IMR-90 (cell line): Measurements from ENCODE around the gene UBAC1. TPM values are rescaled to one million over a fixed set of nuclear protein-coding genes. Genes with fewer than 3 reads are reported as not detected.

Source experiments
- polyA plus RNA-seq, 3 experiments: library from polyadenylated mRNA; depleted of rRNA; stranded (reverse); fragments of >200 nt; gene quantifications; 2 replicates each; pipeline ENCODE4 v1.2.3, GENCODE V29; 2012; ENCODE audit warnings: low replicate concordance in 1 of 3
- total RNA-seq: library from RNA; depleted of rRNA; stranded (reverse); fragments of >200 nt; gene quantifications from 2 replicates; pipeline ENCODE4 v1.2.3, GENCODE V29; 2012; rRNA removed

Gene UBAC1
- total and polyA plus RNA-seq, 2 of the 4 experiments (the other 2 are of a cell fraction): 25.3 to 33.9 TPM

Other genes with a start within 250 kb of the UBAC1 start
- 19.5 and 21.1 TPM in 2 replicates for gene CAMSAP1, start 53.8 kb downstream of the UBAC1 start, total RNA-seq
- 8.2 and 8.6 TPM in 2 replicates for gene CAMSAP1, start 53.8 kb downstream of the UBAC1 start, polyA plus RNA-seq (2012; rRNA removed)
- 7.9 and 11.1 TPM in 2 replicates for gene NACC2, start 133.9 kb upstream of the UBAC1 start, total RNA-seq
- gene NACC2, start 133.9 kb upstream of the UBAC1 start, polyA plus RNA-seq (2012; rRNA removed): 19.0 and 21.2 TPM in 2 replicates
- 12.5 and 14.0 TPM in 2 replicates for gene TMEM250, start 157.5 kb upstream of the UBAC1 start, total RNA-seq
- gene TMEM250, start 157.5 kb upstream of the UBAC1 start, polyA plus RNA-seq (2012; rRNA removed): 17.5 and 18.6 TPM in 2 replicates
- gene LHX3, start 243.8 kb upstream of the UBAC1 start, total RNA-seq: not detected in 2 replicates
- not detected in 2 replicates for gene LHX3, start 243.8 kb upstream of the UBAC1 start, polyA plus RNA-seq (2012; rRNA removed)